ENCODE measurements around the gene DOCK7.

DNA sequence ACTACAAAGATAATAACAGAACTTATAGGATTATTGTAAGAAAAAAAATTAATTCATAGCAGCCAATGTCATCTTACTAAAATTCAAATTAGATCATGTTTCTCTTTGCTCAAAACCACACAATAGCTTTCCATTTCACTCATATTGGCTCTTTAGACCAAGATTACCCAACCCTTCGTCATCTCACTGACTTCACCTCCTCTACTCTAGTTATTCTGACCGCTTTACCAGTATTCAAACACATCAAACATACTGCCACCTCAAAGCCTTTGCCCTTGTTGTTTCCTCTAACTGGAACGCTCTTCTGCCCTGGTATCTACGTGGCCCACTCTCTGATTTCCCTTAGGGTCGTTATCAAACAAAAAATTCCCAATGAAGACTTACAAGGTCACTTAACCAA is 89.1 kb downstream of the DOCK7 start:
- TF ChIP-seq CTCF (IDR thresholded peaks at IDR 0.05) (no peak), POLR2A (IDR thresholded peaks at IDR 0.05) (no peak)

Data from body of pancreas (tissue), 4 donors.